GM23338 (cell line): ENCODE data around the gene PITPNC1.

Source experiments
- CREB1 ChIP-seq: fragments of 250-450 bp; sonication (Bioruptor Pico); IDR thresholded peaks from 2 replicates; pipeline ENCODE4 v1.5.0; 2020; ENCODE audit warnings: low read depth, mild to moderate bottlenecking, moderate library complexity
- CTCF ChIP-seq, 2 experiments: fragments of 200-600 bp in 1 of 2; sonication (generic) in 1 of 2; conservative IDR thresholded peaks; 2 replicates each; pipeline versions ENCODE4 v1.5.1 to v1.6.1; 2016 to 2017; ENCODE audit warnings: antibody characterized with exemption in 2 of 2, low read depth in 2 of 2, mild to moderate bottlenecking in 2 of 2, moderate library complexity in 1 of 2
- POLR2AphosphoS5 ChIP-seq: IDR thresholded peaks from 2 replicates; pipeline ENCODE4 v1.6.1; 2016; ENCODE audit warnings: antibody characterized with exemption, low read depth

- TF ChIP-seq CREB1 (CRISPR knock-in tag) (no peak), CTCF (conservative IDR thresholded peaks at IDR 0.05; ENCODE audit: low read depth in 2 of 2) (no peak), POLR2AphosphoS5 (no peak)
These were observed 84.2 kb downstream of the PITPNC1 start for GRCh38 chr17:67461228-67461780.
